Measurements from ENCODE around the gene ATP10A.

- TF ChIP-seq CTCF (IDR thresholded peaks at IDR 0.05; ENCODE audit: low read length): no peak
- TF ChIP-seq EZH2 (IDR thresholded peaks at IDR 0.05; ENCODE audit: borderline replicate concordance, low read length): no peak
These were observed 12.4 kb upstream of the ATP10A start for GRCh38 chr15:25875566-25875965.
